Fibroblast of the aortic adventitia (primary cell): ENCODE measurements around the gene PCIF1. TPM values are rescaled to one million over a fixed set of nuclear protein-coding genes. Genes with fewer than 3 reads are reported as not detected.

Experiments
- DNase-seq: peaks from one replicate; pipeline ENCODE4 v3.0.0-alpha.2; 2010; ENCODE audit warnings: low read depth
- H3K4me3 ChIP-seq: 2 replicates; pipeline ENCODE4 v1.5.1; 2011; ENCODE audit warnings: low read depth, mild to moderate bottlenecking, control low read depth, low read length, moderate library complexity
- total RNA-seq: library from RNA; depleted of rRNA; stranded (reverse); fragments of >200 nt; gene quantifications from 2 replicates; pipeline ENCODE4 v1.2.3, GENCODE V29; 2012; ENCODE audit warnings: low replicate concordance
- TF ChIP-seq, protein P1 (sequence below): IDR thresholded peaks from 2 replicates; pipeline ENCODE4 v1.5.1; 2011; ENCODE audit warnings: mild to moderate bottlenecking, low read length, control low read depth, inconsistent platforms; ENCODE audit not compliant: insufficient read depth

Gene PCIF1
- total RNA-seq, 1 donor, result 15.9 TPM

DNA sequence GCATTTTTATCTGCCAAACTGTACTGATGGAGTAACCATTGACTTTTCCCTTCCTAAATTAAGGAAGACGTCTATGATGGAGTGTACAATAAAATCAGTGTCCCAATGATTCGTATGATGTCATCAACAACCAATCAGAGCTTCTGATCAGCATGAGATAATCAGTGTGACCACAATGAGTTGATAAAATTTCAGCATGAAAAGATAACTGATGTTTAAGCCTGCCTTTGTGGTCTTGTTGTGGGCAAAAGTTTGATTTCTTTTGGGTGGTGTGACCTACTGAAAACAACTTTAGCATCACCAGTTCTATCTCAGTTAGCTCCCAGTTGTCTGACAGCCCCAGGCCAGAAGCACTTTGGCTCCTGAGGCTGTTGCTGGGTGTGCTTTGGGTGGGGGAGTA lies 3.3 kb downstream of the PCIF1 start:
- TF ChIP-seq, protein P1, sequence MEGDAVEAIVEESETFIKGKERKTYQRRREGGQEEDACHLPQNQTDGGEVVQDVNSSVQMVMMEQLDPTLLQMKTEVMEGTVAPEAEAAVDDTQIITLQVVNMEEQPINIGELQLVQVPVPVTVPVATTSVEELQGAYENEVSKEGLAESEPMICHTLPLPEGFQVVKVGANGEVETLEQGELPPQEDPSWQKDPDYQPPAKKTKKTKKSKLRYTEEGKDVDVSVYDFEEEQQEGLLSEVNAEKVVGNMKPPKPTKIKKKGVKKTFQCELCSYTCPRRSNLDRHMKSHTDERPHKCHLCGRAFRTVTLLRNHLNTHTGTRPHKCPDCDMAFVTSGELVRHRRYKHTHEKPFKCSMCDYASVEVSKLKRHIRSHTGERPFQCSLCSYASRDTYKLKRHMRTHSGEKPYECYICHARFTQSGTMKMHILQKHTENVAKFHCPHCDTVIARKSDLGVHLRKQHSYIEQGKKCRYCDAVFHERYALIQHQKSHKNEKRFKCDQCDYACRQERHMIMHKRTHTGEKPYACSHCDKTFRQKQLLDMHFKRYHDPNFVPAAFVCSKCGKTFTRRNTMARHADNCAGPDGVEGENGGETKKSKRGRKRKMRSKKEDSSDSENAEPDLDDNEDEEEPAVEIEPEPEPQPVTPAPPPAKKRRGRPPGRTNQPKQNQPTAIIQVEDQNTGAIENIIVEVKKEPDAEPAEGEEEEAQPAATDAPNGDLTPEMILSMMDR, result no peak
- H3K4me3 ChIP-seq, result no peak overlapping the region
- no peak for DNase-seq

DNA sequence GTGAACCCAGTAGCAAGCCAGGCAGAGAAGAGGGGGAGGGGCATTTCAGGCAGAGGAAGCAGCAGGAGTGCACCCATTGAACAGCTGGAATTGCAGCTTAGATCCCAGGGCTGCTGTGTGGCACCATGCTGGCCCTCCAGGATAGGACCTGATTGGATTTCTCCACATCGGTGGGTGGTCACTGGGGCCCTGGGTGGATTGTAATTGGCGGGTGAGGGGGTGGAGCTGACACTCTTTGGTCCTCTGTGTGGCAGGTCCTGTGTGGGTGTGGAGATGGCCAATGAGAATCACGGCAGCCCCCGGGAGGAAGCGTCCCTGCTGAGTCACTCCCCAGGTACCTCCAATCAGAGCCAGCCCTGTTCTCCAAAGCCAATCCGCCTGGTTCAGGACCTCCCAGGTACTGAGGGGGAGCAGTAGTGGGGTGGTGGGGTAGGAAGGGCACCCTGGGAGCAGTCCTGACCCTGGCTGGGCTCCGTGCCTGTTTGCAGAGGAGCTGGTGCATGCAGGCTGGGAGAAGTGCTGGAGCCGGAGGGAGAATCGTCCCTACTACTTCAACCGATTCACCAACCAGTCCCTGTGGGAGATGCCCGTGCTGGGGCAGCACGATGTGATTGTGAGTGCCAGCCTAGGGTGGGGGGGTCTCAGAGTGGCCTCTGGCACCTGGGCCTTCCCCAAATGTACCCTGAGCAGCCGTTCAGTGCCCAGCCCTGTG lies 4.4 kb downstream of the PCIF1 start:
- TF ChIP-seq, protein P1, result no peak
- no peak for DNase-seq
- no peak overlapping the region for H3K4me3 ChIP-seq

DNA sequence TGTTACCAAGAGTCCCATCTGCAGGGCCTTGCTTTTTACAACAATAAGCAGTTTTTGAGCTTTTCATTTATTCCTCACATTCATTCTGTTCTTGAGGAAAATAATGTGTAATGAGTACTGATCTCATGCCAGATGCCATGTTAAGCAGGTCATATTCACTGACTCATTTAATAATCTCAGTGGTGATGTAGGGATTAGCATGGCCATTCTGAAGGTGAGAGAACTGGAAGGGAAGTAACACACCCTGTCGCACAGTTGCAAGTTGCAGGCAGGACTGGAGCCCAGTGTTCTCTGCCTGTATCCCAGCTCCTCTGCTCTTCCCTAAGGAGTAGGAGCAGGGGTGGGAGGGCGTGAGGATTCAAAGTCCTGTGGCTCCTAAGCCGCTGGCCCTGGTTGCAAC lies 5.6 kb downstream of the PCIF1 start:
- no peak overlapping the region for H3K4me3 ChIP-seq

DNA sequence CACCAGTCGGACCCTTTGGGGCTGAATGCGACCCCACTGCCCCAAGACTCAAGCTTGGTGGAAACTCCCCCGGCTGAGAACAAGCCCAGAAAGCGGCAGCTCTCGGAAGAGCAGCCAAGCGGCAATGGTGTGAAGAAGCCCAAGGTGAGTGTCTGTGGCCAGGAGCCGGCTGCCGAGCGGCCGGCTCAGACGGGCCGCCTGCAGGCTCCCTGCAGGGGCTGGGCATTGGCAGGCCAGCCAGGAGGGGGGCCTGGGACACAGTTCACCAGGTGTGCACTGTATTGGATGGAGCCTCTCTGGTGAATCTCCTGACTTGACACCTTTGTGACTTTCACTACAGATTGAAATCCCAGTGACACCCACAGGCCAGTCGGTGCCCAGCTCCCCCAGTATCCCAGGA lies 6.0 kb downstream of the PCIF1 start:
- TF ChIP-seq, protein P1, result no peak

More for the DNA sequence above, 5.6 kb downstream of the PCIF1 start:
- TF ChIP-seq, protein P1, result no peak
- DNase-seq, result no peak

DNA sequence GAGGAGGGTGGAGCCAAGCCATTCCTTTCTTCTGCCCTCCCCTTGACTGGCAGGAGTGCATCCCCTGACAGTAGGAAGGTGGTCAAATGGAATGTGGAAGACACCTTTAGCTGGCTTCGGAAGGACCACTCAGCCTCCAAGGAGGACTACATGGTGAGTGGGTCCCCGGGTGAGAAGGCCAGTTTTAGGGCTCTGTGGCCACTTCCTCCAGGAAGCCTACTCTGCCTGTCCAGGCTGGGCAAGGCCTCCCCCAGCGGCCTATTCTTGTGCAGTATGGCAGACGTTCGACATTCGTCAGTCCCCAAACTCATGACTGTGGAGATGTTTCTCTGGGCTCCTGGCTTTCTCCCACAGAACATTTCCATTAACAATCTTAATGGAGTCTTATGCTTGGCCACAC lies 9.1 kb downstream of the PCIF1 start:
- TF ChIP-seq, protein P1, result no peak
- H3K4me3 ChIP-seq, result no peak overlapping the region
- no peak for DNase-seq

More for the DNA sequence above, 6.0 kb downstream of the PCIF1 start:
- no peak overlapping the region for H3K4me3 ChIP-seq
- DNase-seq, result no peak

DNA sequence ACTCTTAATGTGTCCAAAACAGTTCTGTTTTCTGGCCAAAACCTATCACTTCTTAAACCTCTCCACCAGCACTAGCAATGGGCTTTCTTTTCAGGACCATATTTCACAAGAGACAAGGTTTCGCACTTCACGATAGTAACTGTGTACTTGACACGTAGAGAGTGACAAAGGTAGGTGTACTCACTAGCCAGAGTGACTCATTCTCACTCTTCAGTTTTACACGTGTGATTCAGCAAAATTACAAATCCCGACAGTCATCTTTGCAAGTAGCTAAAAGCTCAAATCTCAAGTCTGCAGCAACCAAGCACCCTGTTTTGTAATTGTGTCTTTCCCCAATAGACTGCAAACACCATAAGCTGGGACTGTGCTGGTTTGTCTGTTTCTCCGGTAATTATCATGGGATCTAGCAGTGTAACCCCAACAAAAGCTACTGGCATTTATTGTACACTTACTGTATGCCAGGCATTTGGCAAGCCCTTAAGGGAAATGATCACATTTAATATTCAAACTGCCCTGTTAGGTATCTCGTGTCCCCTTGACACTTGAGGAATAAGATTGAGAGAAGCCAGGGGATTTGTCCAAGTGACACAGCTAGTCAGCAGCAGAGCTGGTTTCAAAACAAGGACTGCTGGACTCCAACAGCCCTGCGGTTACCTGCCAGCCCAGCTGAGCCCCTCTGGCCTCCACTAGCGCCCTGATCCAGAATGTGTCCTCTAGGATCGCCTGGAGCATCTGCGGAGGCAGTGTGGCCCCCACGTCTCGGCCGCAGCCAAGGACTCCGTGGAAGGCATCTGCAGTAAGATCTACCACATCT lies 9.9 kb downstream of the PCIF1 start:
- no peak overlapping the region for H3K4me3 ChIP-seq
- DNase-seq, result no peak
- TF ChIP-seq, protein P1, result no peak
